Spleen (tissue), 11 donors: Measurements from ENCODE around the gene TMBIM4. TPM values are rescaled to one million over a fixed set of nuclear protein-coding genes. Genes with fewer than 3 reads are reported as not detected.

Experiments
- DNase-seq: peaks from one replicate; pipeline ENCODE4 v3.0.0-alpha.2; 2020
- H3K27ac ChIP-seq, 8 donors: fragments of 200-600 bp; sonication (generic) in 7 of 8; 1 replicate in 4 of 8; 2 replicates in 4 of 8; pipeline versions ENCODE4 v1.5.0 to v1.8.0; 2016 to 2021; ENCODE audit warnings: inconsistent platforms in 4 of 8, mild to moderate bottlenecking in 4 of 8, moderate library complexity in 1 of 8
- H3K27me3 ChIP-seq, 7 donors: fragments of 200-600 bp; sonication (generic) in 6 of 7; replicated peaks in 1 of 7; 1 replicate in 4 of 7; 2 replicates in 3 of 7; pipeline versions ENCODE4 v1.5.0 to v1.8.0; 2016 to 2021; ENCODE audit warnings: inconsistent platforms in 3 of 7, mild to moderate bottlenecking in 1 of 7
- H3K36me3 ChIP-seq, 6 donors: fragments of 200-600 bp; sonication (generic) in 5 of 6; 1 replicate in 4 of 6; 2 replicates in 2 of 6; pipeline versions ENCODE4 v1.5.0 to v1.8.0; 2016 to 2021; ENCODE audit warnings: inconsistent platforms in 2 of 6
- H3K4me1 ChIP-seq, 6 donors: fragments of 200-600 bp; sonication (generic) in 5 of 6; 1 replicate in 3 of 6; 2 replicates in 3 of 6; pipeline versions ENCODE4 v1.5.0 to v1.8.0; 2016 to 2021; ENCODE audit warnings: inconsistent platforms in 3 of 6
- H3K4me3 ChIP-seq, 8 donors: fragments of 200-600 bp; sonication (generic) in 7 of 8; 1 replicate in 4 of 8; 2 replicates in 4 of 8; pipeline versions ENCODE4 v1.5.0 to v1.8.0; 2016 to 2021; ENCODE audit warnings: inconsistent platforms in 4 of 8, mild to moderate bottlenecking in 4 of 8, moderate library complexity in 2 of 8
- H3K9me3 ChIP-seq, 8 donors: fragments of 200-600 bp; sonication (generic) in 7 of 8; 1 replicate in 4 of 8; 2 replicates in 4 of 8; pipeline versions ENCODE4 v1.5.0 to v1.8.0; 2016 to 2021; ENCODE audit warnings: inconsistent platforms in 4 of 8
- POLR2A ChIP-seq, 3 donors: fragments of 450-650 bp; IDR thresholded peaks; one replicate each; pipeline ENCODE4 v1.5.1; 2017; ENCODE audit warnings: antibody characterized with exemption in 3 of 3, mild to moderate bottlenecking in 1 of 3
- POLR2AphosphoS5 ChIP-seq, 3 donors: sonication (generic); formaldehyde crosslinking; IDR thresholded peaks; one replicate each; pipeline ENCODE4 v1.5.1; 2017; ENCODE audit warnings: antibody characterized with exemption in 3 of 3
- WGBS, 5 donors: extraction: QIAGEN DNeasy Blood & Tissue Kit in 3 of 5; methylation state at CpG; one replicate each; pipeline versions ENCODE4 v1.1.5 to v1.1.7; 2013 to 2018; 5-methylcytosine and 5-hydroxymethylcytosine counted together
- intact Hi-C: fragments of 100-400 bp; cut with DNase I; formaldehyde crosslinking; loops from one replicate; pipeline ENCODE4 v1.15.0; 2023; ENCODE audit warnings: low total_unique reads
- polyA plus RNA-seq, 3 donors: library from polyadenylated mRNA; stranded (reverse); fragments of 200-250 nt; gene quantifications; one replicate each; pipeline ENCODE4 v1.2.1, GENCODE V29; 2013
- total RNA-seq, 7 donors: library from RNA; depleted of rRNA in 3 of 7; stranded (reverse); fragments of >200 nt in 3 of 7; fragmentation: NEBNext Ultra II Directional in 4 of 7; extraction: Animal tissue kit (Norgen Biotek cat#: 25700) in 4 of 7; gene quantifications; one replicate each; pipeline versions ENCODE4 v1.1.0 to v1.2.1, GENCODE V29; 2016 to 2021
- TF ChIP-seq, protein P1 (sequence below), 11 experiments: fragments of 200-600 bp in 7 of 11; fragments of 450-650 bp in 4 of 11; sonication (generic) in 4 of 11; IDR thresholded peaks in 8 of 11; conservative IDR thresholded peaks in 3 of 11; 1 replicate in 7 of 11; 2 replicates in 4 of 11; pipeline versions ENCODE4 v1.4.0 to v1.8.0; 2016 to 2021; ENCODE audit warnings: antibody characterized with exemption in 11 of 11, inconsistent platforms in 4 of 11, mild to moderate bottlenecking in 1 of 11
- donor health status: healthy with polysubstance abuse.
- donor health status: DM: no; HTN: no; CAD: no; lungs with moderate emphysema.
- donor health status: DM: no; HTN: no; CAD: no.
- donor health status: Bipolar disorder and iron deficiency.
- donor health status: healthy.
- donor health status: DM: no; HTN: no; CAD: no.
- donor health status: DM: yes; HTN: yes; CAD: no.

The TMBIM4 gene
- total and polyA plus RNA-seq, 10 donors, result 93.4 to 257 (median 132) TPM

DNA sequence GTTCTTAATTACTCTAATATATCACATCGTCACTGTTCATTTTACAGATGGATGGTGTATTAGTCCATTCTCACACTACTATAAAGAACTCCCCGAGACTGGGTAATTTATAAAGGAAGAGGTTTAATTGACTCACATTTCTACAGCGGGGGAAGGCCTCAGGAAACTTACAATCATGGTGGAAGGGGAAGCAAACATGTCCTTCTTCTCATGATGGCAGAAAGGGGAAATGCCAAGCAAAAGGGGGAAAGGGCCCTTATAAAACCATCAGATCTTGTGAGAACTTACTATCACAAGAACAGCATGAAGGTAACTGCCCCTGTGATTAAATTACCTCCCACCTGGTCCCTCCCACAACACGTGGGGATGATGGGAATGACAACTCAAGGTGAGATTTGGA is 6.5 kb downstream of the TMBIM4 start:
- H3K36me3 ChIP-seq, result peaks cover 0 to 60% (median 15%) of the 10 kb centered on the region in 6 donors
- H3K27me3 ChIP-seq, result no peaks in the 10 kb centered on the region
- no peak for TF ChIP-seq POLR2AphosphoS5 (IDR thresholded peaks at IDR 0.05)
- TF ChIP-seq, protein P1, sequence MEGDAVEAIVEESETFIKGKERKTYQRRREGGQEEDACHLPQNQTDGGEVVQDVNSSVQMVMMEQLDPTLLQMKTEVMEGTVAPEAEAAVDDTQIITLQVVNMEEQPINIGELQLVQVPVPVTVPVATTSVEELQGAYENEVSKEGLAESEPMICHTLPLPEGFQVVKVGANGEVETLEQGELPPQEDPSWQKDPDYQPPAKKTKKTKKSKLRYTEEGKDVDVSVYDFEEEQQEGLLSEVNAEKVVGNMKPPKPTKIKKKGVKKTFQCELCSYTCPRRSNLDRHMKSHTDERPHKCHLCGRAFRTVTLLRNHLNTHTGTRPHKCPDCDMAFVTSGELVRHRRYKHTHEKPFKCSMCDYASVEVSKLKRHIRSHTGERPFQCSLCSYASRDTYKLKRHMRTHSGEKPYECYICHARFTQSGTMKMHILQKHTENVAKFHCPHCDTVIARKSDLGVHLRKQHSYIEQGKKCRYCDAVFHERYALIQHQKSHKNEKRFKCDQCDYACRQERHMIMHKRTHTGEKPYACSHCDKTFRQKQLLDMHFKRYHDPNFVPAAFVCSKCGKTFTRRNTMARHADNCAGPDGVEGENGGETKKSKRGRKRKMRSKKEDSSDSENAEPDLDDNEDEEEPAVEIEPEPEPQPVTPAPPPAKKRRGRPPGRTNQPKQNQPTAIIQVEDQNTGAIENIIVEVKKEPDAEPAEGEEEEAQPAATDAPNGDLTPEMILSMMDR (IDR thresholded peaks at IDR 0.05 in 8 of 11, conservative IDR thresholded peaks at IDR 0.05 in 3 of 11), result no peak
- TF ChIP-seq POLR2A (IDR thresholded peaks at IDR 0.05), result no peak
- H3K9me3 ChIP-seq, result peaks cover 0 to 10% (median 7%) of the 10 kb centered on the region in 8 donors
- H3K4me1 ChIP-seq, result peaks cover 27 to 98% (median 55%) of the 10 kb centered on the region in 6 donors
- 52 to 77% (median 60%) methylated on average over 4 of the region's 4 CpGs for WGBS, 5 donors
- DNase-seq, result no peak
- H3K27ac ChIP-seq, result peak overlapping the region in 6 of 8 donors; percentile 30 to 82 (median 58)
- intact Hi-C loops, result no loop called here
- H3K4me3 ChIP-seq, result no peak overlapping the region

DNA sequence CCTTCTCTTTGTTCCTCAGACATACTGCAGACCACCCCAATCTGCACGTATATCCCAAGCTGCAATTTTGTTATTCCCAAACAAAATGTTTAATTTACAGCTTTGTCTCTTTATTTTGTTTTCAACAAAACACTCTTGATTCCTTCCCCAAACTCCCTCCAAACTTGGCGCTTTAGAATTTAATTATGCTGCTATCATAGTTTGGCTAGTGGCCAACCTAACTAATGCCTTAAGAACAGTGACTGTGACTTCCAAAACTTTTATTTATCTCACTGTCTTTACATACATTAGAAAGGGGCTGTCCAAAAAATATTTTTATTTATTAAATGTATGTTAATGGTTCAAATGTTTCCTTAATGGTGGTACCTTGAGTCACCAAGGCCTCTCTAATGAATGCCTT is 7.1 kb downstream of the TMBIM4 start:
- no peak for TF ChIP-seq POLR2AphosphoS5 (IDR thresholded peaks at IDR 0.05)
- TF ChIP-seq, protein P1 (IDR thresholded peaks at IDR 0.05 in 8 of 11, conservative IDR thresholded peaks at IDR 0.05 in 3 of 11), result no peak
- TF ChIP-seq POLR2A (IDR thresholded peaks at IDR 0.05), result no peak
- intact Hi-C loops, result no loop called here
- Histone ChIP-seq H3K36me3 (peaks cover 0 to 60% (median 15%) of the 10 kb centered on the region in 6 donors), H3K4me1 (peaks cover 21 to 95% (median 49%) of the 10 kb centered on the region in 6 donors), H3K27ac (peak overlapping the region in 6 of 8 donors; percentile 15 to 82 (median 58)), H3K9me3 (peaks cover 0 to 10% (median 7%) of the 10 kb centered on the region in 8 donors), H3K27me3 (no peaks in the 10 kb centered on the region), H3K4me3 (no peak overlapping the region)
- DNase-seq, result no peak
- 75 to 91% (median 81%) methylated on average over 2 of the region's 2 CpGs for WGBS, 5 donors

DNA sequence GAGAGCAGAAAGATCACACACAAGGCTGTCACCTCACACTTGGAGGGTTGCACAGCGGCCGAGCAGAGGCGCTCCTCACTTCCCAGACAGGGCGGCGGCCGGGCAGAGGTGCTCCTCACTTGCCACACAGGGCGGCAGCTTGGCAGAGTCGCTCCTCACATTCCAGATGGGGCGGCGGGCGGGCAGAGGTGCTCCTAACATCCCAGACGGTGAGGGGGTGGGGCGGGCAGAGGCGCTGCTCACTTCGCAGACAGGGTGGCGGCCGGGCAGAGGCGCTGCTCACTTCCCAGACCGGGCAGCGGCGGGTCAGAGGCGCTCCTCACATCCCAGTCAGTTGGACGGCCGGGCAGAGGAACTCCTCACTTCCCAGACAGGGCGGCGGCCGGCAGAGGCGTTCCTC is 9.1 kb downstream of the TMBIM4 start:
- TF ChIP-seq POLR2AphosphoS5 (IDR thresholded peaks at IDR 0.05) (no peak), POLR2A (IDR thresholded peaks at IDR 0.05) (no peak)
- TF ChIP-seq, protein P1 (IDR thresholded peaks at IDR 0.05 in 8 of 11, conservative IDR thresholded peaks at IDR 0.05 in 3 of 11), result no peak
- Histone ChIP-seq H3K4me1 (peaks cover 9 to 88% (median 34%) of the 10 kb centered on the region in 6 donors), H3K4me3 (no peak overlapping the region), H3K27ac (no peak overlapping the region), H3K36me3 (peaks cover 0 to 46% (median 15%) of the 10 kb centered on the region in 6 donors), H3K27me3 (no peaks in the 10 kb centered on the region), H3K9me3 (peaks cover 0 to 10% (median 7%) of the 10 kb centered on the region in 8 donors)
- 92 to 96% (median 94%) methylated on average over 28 of the region's 28 CpGs for WGBS, 5 donors
- peak; percentile 74 for DNase-seq
- intact Hi-C loops, result no loop called here

DNA sequence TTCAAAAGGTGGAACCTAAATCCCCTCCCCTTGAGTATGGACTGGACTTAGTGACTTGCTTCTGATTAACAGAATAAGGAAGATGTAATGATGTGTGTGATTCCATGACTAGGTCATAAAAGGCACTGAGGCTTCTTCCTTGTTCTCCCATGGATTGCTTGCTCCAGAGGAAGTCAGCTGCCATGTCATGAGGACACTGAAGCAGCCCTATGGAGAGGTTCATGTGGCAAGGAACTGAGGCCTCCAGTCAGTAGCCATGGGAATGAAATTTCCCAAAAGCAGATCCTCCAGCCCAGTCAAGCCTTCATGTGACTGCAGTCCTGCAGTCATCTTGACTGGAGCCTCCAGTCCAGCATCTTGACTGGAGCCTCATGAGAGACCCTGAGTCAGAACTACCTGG is 10.7 kb downstream of the TMBIM4 start:
- Histone ChIP-seq H3K4me3 (no peak overlapping the region), H3K27me3 (no peaks in the 10 kb centered on the region), H3K27ac (peak overlapping the region in 2 of 8 donors; percentile 2 to 37), H3K9me3 (no peaks in the 10 kb centered on the region), H3K4me1 (peaks cover 9 to 82% (median 28%) of the 10 kb centered on the region in 6 donors), H3K36me3 (peaks cover 0 to 40% (median 15%) of the 10 kb centered on the region in 6 donors)
- DNase-seq, result no peak
- no peak for TF ChIP-seq POLR2AphosphoS5 (IDR thresholded peaks at IDR 0.05)
- intact Hi-C loops, result no loop called here
